ENCODE results near the gene DFFA. TPM values are rescaled to one million over a fixed set of nuclear protein-coding genes. Genes with fewer than 3 reads are reported as not detected.
A peak's percentile ranks its signal among the peaks of the same experiment; 100 is the strongest.
"Not testable (repeated sequence)": the region's sequence is repeated elsewhere in the genome, so short reads cannot be mapped to it uniquely, and the experiment has no call there.

DFFA gene
- total RNA-seq, 1 experiment from 2014 or later: 36.6 TPM

DNA sequence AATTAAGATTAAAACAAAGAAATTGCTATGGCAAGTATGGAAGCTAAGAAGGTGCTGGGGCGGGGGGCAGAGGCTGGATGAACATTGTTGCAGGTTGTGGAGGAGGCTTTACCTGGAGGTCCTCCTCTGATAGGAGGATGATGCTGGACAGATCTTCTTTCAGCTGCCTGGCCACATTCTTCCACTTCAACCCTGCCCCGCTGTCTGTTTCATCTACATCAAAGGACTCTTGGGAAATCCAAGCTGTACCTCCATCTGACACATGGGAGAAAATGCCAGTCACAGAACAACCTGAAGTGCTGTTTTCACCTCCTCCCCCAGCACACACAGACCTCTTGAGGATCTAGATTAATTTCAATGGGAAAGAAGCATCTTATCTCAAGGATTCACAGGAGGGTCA, 5.3 kb downstream of the DFFA start:
- no peak for DNase-seq (ENCODE audit: low read depth)

DNA sequence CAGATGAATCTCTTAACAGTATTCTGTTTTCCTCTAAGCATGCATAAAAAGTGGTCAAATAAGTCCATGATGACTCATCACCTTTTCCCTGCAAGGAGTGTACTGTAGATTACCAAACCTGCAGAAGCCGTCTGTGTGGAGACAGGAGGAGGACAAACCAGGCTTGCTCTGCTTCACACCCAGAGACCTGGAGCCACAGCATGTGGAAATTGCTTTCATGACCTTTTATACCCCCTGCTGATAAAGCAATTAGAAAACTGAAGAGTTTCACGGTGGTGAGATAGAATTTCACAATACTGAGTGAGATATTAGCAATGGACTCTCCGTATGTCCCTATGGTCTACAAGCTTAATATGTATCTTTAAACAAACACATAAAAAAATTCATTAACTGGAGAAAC, 13.1 kb downstream of the DFFA start:
- peak; percentile 90 for DNase-seq (ENCODE audit: low read depth)

DNA sequence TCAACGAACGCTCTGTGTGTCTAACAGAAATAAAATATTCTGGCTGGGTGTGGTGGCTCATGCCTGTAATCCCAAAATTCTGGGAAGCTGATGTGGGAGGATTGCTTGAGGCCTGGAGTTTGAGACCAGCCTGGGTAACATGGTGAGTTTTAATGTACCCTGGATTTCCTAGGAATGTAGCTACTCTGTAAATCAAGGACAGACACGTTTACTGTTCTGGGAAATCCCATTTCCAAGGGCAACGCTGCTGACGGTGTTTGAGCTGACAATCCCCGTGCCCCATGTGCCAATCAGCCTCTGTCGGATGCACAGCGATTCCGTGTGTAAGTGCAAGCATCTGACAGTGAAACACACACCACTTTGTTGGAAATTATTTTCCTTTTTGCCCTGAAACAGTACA, 14.5 kb downstream of the DFFA start:
- no peak for DNase-seq (ENCODE audit: low read depth)

DNA sequence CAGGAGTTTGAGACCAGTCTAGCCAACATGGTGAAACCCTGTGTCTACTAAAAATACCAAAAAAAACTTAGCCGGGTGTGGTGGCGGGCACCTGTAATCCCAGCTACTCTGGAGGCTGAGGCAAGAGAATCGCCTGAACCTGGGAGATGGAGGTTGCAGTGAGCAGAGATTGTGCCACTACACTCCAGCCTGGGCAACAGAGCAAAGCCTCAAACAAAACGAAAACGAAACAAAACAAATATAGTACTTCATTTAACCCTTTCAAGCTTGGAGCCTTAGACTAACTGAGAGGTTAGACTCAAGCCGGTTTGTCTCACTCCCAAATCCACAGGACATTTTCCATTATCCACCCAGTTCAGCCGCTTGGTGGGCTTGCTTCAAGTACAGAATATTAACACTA, 14.9 kb downstream of the DFFA start:
- DNase-seq (ENCODE audit: low read depth): not testable (repeated sequence)

DNA sequence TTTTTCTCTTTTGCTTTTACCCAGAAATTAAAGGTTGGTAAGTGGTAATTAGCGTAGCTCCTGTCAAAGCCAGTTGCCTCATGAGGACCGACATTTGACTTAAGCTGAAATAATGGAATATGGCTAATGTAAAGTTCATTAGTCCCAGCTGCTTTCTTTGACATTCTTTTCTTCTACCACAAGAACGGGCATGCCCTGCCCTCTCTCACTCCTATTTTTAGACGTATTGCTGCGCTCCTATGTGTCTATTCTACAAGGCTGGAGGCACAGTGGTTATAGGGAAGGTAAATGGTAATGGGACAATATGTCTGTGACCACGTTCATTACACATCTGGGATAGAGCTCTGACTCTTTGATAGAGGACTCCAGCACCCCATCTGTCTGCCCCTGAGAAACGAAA, 15.7 kb downstream of the DFFA start:
- no peak for DNase-seq (ENCODE audit: low read depth)

DNA sequence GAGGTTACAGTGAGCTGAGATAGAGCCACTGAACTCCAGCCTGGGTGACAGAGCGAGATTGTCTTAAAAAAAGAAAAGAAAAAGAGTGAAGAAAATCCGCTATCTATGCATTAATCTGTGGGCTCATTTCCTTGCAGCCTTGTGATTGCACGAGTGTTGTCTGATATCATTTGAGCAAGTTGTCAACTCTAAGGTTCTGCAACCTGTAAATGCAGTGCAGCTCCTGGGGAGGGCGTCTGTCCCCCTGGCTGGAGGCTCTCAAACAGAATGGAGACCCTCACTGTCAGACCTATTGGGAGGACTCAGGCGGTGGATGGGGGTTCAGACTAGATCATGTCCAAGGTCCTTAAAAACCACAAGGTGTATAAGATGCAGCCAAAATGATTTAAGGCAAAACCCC, 16.3 kb downstream of the DFFA start:
- DNase-seq (ENCODE audit: low read depth): no peak

DNA sequence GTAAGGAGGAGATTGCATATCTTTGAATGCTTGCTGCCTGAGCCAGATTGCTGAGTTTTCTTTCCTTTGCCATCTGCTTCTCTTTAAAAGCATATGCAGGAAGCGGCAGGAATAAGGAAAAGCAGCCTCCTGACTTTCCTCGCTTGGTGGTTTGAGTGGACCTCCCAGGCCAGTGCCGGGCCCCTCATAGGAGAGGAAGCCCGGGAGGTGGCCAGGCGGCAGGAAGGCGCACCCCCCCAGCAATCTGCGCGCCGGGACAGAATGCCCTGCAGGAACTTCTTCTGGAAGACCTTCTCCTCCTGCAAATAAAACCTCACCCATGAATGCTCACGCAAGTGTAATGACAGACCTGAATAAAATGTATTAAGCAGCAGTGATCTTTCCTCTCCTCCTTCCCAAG, 21.0 kb downstream of the DFFA start:
- DNase-seq (ENCODE audit: low read depth): peak; percentile 34

DNA sequence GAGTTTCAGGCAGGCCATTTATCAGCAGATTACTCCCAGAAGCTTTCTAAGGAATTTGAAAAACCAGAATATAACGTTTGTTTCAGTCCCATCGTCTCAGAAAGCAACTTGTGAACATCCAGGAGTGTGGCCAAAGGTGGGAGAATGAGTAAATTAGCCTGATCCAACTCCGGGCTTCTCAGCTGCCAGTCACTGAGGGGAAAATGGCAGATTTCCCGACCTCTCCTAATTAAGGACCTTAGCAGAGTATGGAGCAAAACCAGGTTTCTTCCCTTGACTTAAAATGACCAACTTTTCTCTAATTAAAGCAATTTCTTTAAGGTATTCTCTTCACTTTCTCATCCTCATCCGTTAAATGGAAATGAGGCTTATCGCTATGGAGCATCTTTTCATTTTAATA, 21.5 kb downstream of the DFFA start:
- DNase-seq (ENCODE audit: low read depth): no peak

DNA sequence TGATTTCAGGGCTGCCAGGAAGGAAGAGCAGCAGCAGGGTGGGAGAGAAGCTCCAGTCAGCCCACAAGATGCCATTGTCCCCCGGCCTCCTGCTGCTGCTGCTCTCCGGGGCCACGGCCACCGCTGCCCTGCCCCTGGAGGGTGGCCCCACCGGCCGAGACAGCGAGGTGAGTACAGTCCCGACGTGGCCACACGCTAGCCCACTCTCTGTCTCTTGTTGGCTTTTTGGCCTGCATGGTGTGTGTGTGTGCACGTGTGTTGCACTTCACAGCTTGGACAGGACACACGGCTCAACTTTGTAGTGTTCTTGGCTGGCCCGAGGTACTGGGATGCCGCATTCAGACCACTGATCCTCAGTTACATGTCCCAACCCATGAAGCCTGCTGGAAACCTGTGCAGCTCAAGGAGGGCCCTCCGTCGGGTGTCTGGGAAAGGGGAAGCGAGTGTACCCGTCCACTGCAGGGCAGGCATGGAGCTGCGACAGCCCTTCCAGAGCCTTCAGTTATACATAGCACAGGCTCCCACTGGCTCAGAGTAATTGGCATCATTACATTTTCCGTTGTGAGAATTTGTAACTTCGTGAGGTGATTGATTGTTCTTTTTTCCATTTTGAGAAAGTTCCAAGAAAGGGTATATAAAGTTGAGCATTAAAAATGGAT, 22.0 kb downstream of the DFFA start:
- no peak for DNase-seq (ENCODE audit: low read depth)

DNA sequence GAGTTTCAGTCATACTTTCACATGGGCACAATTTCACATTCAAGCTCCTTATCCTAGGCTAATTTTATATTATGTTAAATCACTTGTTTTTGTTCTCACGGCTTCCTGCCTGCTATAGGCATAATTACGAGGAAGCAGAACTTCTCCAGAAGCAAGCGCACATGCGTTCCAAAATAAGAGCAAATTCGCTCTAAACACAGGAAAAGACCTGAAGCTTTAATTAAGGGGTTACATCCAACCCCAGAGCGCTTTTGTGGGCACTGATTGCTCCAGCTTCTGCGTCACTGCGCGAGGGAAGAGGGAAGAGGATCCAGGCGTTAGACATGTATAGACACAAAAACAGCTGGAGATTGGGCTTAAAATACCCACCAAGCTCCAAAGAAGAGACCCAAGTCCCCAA, 22.6 kb downstream of the DFFA start, which contains the start of gene CORT:
CORT (plus strand) TSS at position 281 of the 400 bp plus-strand sequence. CDS start 193 bp downstream, outside the sequence.
- no peak for DNase-seq (ENCODE audit: low read depth)

DNA sequence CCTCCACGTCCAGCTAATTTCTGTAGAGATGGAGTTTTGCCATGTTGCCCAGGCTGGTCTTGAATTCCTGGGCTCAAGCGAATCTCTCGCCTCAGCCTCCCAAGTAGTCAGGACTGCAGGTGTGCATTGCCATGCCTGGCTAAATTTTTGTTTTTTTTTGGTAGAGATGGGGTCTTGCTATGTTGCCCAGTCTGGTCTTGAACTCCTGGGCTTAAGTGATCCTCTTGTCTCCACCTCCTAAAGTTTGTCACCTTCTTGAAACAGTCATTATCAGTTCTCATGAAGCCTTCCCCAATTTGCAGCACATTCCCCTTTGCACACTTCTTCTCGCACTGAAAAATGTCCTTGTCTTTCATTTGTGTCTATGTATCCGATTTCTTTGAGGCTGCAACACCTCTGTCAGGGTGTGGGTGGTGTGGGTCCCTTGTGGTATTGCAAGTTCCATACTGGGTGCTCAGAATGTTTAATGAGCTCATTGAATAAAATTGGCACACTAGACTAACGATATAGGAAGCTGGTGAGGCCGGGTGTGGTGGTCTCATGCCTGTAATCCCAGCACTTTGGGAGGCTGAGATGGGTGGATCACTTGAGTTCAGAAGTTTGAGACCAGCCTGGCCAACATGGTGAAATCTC, 25.4 kb downstream of the DFFA start:
- no peak for DNase-seq (ENCODE audit: low read depth)

DNA sequence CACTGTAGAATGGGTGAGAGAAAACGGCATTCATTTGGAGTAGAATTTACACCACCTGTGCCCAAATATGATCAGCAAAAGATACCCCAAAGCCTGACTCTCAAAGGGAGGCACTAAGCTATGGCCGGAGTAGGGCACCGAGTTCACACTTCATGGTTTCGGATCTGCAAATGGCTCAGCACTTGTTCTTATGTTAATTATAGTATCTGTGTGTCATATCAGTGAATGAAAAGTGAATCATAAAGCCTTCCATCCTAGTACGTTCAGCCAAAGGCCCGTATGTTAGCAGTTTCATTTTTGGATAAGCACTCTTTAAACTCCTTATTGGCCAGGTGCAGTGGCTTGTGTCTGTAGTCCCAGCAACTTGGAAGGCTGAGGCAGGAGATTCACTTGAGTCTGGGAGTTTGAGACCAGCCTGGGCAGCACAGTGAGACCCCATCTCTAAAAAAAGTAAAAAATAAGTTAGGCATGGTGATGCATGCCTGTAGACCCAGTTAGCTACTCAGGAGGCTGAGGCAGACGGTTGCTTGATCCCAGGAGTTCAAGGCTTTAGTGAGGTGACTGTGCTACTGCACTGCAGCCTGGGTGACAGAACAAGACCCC, 27.4 kb downstream of the DFFA start:
- DNase-seq (ENCODE audit: low read depth): no peak

DNA sequence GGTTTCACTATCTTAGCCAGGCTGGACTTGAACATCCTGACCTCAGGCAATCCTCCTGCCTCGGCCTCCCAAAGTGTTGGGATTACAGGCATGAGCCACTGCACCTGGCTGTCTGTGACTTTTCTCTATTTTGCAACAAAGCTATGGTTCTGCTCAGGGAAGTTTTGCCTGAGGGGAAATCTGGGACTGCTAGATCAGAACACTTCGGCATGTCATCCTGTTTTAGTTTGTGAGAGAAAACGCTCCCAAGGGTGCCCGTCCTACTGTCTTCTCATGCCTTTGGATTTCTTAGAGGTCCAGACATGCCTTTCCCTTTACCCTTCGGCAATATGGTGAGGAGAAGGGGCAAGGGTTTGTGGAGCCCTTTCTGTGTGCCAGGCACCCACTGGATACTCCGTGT, 28.1 kb downstream of the DFFA start:
- DNase-seq (ENCODE audit: low read depth): no peak

DNA sequence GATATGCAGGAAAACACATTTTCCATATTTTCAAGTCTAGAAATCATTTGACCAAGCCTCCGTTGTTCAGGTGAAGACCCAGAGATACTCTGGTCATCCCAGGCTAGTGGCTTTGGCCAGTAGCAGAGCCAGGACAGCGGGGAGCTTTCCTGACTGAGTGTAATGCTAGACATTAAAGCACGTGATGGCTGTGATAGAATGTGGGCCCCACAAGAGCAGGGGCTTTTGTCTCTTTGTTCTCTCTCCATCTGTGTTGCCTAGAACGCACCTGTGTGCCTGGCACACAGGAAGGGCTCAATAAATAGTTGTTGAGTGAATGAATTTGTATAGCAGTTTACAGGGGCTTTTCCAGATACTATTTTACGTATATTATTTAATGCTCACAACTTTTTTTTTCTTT, 31.5 kb downstream of the DFFA start:
- DNase-seq (ENCODE audit: low read depth): no peak

DNA sequence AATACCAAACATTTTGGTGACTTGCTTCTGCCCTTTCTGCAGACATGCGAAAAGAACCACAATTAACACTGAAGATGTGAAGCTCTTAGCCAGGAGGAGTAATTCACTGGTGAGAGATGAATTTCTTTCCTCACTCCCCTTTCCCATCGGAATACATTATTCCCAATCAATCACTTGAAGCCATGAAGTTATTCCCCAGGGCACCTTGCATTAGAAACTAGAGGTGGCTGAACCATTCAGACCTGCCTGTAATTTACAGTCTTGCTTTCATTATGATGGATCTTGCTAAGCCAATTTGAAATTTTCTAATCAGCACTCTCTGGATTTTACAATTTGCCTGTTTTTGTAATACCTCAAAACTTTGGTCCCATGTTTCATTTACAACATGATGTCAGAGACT, 32.0 kb downstream of the DFFA start:
- no peak for DNase-seq (ENCODE audit: low read depth)

DNA sequence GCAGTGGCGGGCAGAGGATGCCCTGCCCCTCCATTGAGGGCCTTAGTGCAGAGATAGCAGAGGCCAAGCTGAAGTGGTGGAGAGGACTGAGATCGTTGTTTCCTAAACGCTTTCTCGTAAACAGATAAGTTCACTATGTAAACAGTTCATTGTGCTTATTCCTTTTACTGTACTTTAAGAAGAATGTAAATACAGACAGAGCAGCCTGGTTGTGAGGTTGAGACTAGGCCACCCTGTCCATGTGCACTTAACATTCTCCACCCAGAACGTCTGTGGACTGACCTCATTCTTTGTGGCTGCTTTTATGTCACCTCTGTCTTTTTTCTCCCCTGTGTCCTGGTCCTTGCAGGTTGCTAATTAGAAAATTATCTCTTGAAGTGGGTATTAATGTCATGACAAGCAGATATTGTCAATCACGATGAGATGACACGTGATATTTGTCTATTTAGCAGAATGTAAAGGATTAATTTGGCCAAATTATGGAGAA, 33.6 kb downstream of the DFFA start:
- no peak for DNase-seq (ENCODE audit: low read depth)

DNA sequence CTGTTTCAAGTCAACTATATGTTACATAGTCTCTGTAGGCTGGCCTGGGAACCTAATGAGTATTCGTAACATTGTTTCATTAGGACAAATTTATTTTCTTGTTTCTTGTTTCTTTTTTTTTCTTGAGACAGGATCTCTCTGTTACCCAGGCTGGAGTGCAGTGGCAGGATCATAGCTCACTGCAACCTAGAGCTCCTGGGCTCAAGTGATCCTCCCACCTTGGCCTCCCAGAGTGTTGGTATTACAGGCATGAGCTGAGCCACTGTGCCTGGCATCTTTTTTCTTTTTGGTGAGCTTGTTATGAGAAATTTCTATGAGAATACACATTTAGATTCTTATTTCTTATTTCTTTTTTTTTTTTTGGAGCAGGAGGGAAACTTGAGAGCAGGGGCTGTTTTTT, 35.3 kb downstream of the DFFA start:
- DNase-seq (ENCODE audit: low read depth): no peak

DNA sequence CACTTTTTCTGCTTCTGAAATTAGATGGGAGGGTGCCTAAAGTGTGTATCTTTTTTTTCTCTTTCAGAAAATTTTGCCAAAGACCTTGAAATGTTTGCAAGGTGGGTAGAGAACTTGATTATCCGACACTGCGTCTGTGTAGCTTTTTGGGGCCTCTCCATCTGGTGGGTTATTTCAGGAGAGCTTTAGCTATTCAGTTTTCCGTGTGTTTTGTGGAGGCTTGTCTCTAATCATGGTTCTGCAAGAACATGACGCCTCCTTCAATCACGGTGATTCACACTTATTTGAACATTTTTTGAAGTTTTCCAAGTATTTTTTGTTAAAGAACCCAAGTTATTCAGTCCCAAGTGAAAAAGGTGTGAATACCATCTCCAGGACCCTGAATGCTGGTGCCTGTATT, 37.7 kb downstream of the DFFA start:
- DNase-seq (ENCODE audit: low read depth): no peak

DNA sequence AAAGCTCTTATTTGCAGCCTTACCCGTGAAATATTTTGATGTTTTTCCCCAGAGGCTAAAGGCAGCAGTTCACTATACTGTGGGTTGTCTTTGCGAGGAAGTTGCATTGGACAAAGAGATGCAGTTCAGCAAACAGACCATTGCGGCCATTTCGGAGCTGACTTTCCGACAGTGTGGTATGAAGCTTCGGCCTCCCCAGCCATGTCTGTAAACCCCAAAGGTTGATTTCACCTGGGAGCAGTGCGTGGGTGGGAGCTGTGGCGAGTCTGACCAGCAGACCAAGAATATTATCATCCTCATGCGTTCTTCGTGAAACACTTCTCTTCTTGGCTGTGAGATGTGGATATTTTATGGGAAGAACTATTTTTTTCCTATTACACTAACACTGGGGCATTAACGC, 38.5 kb downstream of the DFFA start:
- DNase-seq (ENCODE audit: low read depth): no peak

DNA sequence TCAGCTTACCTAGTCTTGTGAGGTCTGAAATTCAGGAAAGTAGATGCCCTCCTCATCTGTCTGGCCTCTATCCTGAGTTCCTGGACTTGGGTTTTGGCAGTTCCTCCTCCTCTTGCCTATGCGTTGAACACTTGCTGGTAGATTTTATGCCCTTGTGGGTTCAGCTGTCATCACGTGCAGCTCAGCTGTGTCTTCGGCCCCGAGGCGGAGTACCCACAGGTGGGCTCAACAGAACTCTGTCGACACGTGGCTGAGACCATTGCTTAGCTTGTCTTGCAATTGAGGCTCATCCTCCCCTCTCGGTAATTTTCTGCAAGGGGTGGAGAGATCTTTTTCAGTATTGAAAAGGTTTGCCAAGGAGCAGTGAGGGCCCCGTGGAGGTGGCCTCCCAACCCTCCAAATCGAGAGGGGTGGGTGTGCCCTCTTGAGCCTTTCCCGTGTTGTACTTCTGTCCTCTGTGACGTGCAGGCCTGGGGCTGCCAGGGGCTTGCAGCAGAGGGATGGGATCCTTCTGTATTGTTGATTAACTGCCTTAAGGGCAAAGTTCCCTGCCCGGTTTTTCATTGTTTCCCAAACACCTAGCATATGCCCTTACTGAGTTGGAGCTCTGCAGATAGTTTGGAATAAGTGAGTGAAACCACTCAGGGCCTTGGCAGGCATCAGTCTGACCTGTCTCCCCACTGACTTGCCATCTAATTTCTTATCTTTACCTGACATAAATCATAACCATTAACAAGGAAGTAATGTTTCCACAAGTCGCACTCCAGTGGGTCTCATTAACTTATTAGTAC, 39.2 kb downstream of the DFFA start:
- DNase-seq (ENCODE audit: low read depth): no peak

DNA sequence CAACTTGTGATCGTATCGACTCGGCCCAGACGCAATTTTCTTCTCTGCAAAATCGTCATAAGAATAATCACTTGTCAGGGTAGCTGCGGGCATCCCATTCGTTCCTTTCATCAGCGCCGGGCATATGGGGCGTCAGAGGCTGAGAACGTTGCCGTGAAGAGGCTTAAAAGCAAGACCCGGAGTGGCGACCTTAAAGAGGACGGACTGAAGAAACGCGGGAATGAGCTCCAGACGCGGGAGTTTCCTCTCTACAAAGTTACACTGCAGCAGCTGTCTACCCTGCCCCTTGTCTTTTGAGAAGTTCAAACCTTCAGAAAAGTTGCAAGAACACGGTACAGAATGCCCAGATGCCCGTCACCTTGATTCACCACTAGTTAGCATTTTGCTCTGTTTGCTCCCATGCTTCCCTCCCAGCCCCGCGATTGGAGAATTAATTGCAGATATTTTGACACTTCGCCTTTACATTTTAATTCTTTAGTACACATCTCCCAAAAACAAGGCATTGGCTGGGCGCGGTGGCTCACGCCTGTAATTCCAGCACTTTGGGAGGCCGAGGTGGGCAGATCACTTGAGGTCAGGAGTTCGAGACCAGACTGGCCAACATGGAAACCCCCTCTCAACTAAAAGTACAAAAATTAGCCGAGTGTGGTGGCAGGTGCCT, 41.1 kb downstream of the DFFA start:
- DNase-seq (ENCODE audit: low read depth): peak; percentile 40

Measured in M059J (cell line).